GM11168 (cell line): ENCODE results near the gene ZNRF3.
"Not testable (repeated sequence)": the region's sequence is repeated elsewhere in the genome, so short reads cannot be mapped to it uniquely, and the experiment has no call there.

Experiments
- in situ Hi-C: fragments of 300-500 bp; cut with MboI; formaldehyde crosslinking; loops from one replicate; pipeline ENCODE4 v1.12.0; 2022; ENCODE audit warnings: low sequenced_read_pairs; ENCODE audit not compliant: unreplicated experiment

The ZNRF3 gene

DNA sequence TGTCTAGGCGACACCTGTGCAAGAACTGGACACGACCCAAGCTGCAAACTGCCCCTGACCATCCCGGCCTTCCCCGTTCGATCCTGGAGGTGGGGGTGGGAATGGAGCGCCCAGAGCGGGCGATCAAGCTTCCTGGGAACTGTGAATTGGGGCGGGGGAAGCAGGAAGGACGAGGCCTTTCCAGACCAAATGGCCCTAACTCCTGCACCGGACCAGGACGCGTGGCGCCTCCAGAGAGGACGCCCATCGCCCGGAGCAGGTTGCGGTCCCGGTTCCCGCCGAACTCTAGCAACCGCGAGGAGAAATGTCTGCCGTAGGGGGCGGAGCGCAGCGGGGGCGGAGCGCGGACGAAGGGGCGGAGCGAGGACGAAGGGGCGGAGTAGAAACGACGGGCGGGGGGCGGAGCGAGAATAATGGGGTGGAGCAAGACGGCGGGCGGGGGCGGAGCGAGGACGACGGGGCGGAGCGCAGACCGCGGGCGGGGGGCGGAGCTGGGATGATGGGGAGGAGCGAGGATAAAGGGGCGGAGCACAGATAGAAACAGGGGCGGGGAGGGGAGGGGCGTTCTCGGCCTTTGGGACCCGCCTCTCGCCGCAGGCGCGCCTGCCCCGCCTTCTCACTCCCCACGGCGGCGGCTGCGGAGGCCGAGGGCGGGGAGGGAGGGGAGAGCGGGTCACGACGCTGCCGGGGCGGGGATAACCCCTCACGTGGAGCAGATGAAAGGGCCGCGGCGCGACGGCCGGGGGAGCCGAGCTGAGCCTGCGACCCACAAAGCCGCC, at the start of gene ZNRF3:
Gene ZNRF3, plus strand, starts transcription at position 695 of the 779 bp plus-strand sequence. CDS start 195 bp downstream, outside the sequence.
- in situ Hi-C loops, result no loop called here

DNA sequence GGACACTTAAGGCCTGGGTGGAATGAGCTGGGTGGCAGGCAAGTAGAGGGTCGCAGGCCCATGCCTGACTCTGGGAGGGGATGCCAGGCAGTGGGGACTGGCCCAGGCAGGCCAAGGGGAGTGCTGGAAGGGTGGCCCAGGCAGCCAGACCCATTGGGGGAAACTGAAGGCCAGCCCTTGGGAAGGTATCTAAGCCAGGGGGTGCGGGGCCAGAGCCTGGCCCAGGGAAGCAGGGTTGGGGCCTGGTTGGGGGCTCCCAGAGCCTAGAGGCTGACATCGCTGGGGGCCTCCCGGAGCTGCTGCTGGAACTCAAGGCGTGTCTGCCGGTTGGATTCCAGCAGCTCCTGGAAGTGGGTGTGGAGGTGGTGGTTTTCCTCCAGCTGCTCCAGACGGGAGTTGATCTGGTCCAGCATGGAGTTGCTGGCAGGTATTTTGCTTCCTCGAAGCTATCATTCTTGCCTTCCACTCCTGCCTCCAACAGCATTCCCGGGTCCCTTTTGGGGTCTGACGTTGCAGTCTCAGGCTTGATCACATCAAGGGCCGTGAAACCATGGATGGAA, 47.7 kb upstream of the ZNRF3 start:
- in situ Hi-C loops, result loop anchor here (5.0 to 25.0 kb wide), 3 partner anchors 51 to 773 kb away; no protein-coding TSS in a partner anchor

DNA sequence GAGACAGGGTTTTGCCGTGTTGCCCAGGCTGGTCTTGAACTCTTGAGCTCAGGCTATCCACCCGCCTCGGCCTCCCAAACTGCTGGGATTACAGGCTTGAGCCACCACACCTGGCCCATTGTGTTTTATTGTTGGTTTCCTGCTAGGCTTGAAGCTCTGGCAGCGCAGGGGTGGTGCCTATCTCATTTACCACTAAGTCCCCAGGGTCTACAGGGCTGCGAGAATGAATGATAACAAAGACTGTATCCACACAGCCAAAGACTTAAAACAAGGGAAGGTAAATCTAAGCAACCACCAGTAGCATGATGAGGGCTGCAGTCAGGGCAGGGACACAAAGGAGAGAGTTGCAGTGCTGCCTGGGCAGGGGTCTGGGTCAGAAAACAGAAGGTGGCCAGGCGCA, 45.7 kb upstream of the ZNRF3 start:
- in situ Hi-C loops, result loop anchor here (5.0 to 25.0 kb wide), 3 partner anchors 53 to 775 kb away; no protein-coding TSS in a partner anchor

DNA sequence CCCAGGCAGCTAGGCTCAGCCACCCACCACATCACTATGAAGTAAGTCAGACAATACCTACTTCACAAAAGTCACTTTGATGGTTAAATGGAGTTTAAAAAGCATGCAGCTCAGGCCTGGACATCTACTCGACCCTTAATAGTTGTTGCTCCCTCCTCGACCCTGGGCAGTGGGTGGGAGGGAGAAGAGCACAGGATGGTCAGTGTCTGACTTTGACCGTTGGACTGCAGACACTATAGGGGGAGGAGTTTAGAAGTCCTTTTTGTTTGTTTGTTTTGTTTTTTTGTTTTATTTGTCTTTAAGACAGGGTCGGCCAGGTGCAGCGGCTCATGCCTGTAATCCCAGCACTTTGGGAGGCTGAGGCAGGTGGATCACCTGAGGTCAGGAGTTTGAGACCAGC, 44.4 kb upstream of the ZNRF3 start:
- in situ Hi-C loops, result loop anchor here (5.0 to 25.0 kb wide), 3 partner anchors 54 to 777 kb away; no protein-coding TSS in a partner anchor

DNA sequence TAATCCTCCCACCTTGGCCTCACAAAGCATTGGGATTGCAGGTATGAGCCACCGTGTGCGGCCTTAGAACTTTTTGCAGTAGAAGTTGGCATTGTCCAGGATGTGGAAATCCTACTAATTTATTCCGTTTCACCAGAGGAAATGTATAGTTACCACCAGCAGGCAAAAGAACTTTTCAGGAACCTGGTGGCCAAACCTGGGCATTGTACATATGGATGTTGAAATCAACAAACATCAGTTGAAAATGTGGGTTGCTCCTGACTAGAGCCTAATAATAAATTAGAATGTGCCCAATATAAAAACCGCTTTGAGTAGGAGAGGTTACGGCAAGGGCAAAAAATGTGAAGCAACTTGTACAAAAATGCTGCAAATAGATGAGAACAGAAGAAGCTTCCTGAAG, 42.3 kb upstream of the ZNRF3 start:
- in situ Hi-C loops, result loop anchor here (25.0 kb wide), 1 partner anchor 779 kb away; no protein-coding TSS in a partner anchor

DNA sequence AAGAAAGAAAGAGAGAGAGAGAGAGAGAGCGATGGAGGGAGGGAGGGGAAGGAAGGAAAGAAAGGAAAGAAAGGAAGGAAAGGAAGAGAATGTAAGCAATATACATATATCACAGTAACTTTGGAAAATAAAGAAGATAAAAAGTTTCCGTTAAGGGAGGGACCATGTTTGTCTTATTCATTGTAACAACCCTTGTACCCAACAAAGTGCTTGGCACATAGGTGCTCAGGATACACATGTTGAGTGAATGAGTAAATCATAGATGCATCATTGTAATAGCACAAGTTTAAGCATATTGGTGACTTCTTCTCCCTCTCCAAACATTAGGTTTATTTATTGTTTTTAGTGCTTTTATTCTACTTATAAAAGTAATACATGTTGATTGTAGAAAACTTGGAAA, 39.7 kb upstream of the ZNRF3 start:
- in situ Hi-C loops, result loop anchor here (25.0 kb wide), 1 partner anchor 781 kb away; no protein-coding TSS in a partner anchor

DNA sequence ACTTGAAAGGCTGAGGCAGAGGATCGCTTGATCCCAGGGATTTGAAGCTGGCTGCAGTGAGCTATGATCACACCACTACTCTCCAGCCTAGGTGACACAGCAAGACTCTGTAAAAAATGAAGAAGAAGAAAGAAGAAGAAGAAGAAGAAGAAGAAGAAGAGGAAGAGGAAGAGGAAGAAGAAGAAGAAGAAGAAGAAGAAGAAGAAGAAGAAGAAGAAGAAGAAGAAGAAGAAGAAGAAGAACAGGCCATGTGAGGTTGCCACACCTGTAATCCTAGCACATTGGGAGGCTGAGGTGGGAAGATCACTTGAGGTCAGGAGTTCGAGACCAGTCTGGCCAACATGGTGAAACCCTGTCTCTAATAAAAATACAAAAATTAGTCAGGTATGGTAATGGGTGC, 39.1 kb upstream of the ZNRF3 start:
- in situ Hi-C loops, result loop anchor here (25.0 kb wide), 1 partner anchor 782 kb away; no protein-coding TSS in a partner anchor

DNA sequence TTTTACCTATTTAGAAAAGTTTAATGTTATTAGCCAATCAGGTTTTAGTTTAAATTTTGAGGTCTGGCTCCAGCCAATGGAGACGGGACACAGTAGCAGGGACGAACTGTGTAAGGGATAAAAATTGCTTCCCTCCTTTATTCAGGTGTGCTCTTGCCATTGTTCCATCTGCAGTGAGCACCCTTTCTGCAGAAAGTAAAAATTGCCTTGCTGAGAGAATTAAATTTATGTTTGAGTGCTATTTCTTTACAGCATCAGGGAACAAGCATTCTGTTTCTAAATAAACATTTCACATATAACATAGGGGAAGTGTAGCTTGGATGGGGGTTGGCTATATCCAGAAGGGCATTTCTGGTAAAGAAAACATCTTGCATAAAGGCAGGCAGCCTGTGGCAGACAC, 36.4 kb upstream of the ZNRF3 start:
- in situ Hi-C loops, result loop anchor here (25.0 kb wide), 1 partner anchor 785 kb away; no protein-coding TSS in a partner anchor

DNA sequence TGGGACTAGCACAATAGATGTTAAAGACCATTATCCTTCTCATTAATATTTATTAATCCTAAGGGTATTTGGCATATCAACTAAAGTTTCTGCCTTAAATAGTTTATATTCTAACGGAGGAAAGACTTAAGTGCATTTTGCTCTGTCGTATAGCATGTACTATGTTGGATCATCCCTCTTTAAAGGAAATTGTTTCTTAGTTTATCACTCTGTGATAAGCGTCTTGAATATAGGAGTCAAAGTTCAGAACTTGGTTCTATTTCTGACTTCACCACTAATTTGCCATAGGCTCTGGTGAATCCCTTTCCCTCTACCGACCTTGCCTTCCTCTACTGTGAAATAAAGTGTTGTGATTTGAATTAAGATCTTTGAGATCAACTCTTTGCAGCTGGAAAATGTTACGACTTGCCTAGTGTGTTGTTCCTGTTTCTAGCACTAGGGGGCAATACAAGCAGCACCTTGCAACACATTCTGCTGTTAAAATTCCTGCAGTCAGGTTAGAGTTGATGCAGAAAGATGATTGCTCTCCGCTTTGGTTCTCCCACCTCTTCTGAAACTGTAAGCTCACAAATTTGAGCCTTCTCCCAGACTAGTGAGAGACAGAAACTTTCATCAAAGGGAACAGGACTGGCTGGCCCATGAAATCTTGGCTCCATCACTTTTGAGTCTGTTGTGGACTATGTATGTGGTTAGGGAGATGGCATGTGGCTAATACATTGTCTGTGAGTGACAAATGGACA, 27.8 kb upstream of the ZNRF3 start:
- in situ Hi-C loops, result no loop called here

DNA sequence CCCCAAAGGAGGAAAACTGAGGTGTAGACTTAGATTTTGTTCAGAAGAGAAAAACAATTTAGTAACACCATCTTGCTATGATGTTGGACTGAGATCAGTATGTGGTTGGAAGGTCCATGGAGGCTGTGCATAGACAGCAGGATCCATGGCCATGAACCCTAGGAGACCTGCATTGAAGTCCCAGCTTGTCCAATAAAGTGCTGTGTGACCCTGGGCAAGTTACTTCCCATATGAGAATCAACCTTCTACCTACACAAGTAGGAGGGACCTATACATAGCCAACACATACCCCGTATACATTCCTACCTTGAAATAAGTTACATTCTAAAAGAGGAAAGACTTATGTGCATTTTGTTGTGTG, 27.3 kb upstream of the ZNRF3 start:
- in situ Hi-C loops, result no loop called here

DNA sequence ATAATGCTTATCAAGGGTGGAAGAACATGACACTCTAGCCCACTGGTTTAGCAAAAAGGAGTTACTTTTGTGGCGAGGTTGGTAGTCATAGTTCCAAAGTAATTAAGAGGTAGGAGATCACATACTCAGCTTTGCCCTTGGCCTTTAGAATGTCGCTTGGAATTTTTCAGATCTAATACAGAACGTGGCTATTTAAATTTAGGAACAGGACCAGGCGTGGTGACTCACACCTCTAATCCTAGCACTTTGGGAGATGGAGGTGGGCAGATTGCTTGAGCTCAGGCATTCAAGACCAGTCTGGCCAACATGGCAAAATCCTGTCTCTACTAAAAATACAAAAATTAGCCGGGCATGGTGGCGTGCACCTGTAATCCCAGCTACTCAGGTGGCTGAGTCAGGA, 26.1 kb upstream of the ZNRF3 start:
- in situ Hi-C loops, result no loop called here

DNA sequence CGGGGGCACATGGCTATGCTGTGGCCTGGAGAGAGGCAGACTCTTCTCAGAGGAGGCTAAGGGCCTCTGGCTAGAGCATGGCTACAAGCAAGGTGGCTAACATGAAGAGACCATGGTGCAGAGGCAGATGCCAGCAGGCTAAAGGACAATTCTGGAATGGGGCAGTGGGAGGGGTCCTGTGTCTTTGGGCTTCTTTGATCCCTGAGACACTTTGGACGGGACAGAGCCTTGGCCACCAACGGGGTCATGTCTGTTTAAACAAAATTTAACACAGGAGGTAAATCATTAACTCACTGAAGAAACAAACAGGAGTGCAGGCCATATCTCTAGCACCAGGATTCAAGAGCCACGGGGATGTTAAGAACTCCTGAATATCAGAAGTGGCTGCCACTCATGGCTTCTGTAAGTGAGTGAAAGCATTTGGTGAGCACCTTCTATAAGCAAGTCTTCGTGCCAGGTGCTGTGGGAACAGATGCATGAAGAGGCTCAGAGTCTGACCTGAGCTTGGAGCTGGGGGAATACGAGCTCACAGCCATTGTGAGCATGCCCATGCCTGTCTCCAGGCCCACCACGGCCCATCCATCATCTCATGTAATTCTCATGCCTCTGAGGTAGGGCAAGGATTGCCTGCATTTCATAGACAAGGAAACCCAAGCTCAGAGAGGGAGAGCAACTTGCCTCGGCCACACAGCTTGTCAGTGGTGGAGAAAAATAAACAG, 18.3 kb upstream of the ZNRF3 start:
- in situ Hi-C loops, result no loop called here

DNA sequence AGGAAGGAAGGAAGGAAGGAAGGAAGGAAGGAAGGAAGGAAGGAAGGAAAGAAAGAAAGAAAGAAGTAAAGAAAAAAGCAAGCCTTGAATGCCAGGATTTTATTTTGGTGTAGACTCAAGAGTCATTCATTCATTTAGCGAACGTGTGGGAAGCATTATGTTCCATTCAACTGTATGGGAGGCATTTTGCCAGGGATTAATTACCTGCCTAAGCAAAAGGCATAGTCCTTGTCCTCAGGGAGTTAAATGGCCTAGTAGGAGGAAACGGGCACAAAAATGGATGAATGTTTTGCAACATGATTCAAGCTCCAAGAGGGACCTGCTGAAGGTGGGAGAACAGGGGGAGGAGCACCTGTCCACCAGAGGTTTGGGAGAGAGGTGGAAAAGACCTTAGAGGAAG, 16.2 kb upstream of the ZNRF3 start:
- in situ Hi-C loops, result no loop called here

DNA sequence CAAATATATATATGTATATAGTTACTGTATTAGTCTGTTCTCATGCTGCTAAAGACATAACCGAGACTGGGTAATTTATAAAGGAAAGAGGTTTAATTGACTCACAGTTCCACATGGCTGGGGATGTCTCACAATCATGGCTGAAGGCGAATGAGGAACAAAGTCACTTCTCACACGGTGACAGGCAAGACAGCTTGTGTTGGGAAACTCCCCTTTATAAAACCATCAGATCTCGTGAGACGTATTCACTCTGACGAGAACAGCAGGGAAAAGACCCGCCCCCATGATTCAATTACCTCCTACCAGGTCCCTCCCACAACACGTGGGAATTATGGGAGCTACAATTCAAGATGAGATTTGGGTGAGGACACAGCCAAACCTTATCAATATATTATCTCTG, 15.0 kb upstream of the ZNRF3 start:
- in situ Hi-C loops, result not testable (repeated sequence)

DNA sequence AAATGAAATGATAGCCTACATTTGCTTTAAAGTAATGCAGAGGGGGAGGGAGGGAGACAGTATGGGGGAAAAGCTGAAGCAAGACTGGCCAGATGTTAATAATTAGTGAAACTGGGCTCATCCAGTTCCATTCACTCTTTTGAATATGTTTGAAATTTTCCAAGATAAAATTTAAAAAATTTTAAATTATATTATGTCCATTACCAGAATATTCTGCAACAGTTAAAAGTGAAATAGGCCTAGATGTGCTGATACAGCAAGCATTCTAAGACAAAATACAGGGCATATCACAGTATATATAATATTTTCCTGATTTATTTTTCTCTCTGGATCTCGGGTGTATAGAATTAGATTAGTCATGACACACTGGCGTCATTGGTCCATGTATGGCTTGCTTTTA, 13.6 kb upstream of the ZNRF3 start:
- in situ Hi-C loops, result no loop called here

DNA sequence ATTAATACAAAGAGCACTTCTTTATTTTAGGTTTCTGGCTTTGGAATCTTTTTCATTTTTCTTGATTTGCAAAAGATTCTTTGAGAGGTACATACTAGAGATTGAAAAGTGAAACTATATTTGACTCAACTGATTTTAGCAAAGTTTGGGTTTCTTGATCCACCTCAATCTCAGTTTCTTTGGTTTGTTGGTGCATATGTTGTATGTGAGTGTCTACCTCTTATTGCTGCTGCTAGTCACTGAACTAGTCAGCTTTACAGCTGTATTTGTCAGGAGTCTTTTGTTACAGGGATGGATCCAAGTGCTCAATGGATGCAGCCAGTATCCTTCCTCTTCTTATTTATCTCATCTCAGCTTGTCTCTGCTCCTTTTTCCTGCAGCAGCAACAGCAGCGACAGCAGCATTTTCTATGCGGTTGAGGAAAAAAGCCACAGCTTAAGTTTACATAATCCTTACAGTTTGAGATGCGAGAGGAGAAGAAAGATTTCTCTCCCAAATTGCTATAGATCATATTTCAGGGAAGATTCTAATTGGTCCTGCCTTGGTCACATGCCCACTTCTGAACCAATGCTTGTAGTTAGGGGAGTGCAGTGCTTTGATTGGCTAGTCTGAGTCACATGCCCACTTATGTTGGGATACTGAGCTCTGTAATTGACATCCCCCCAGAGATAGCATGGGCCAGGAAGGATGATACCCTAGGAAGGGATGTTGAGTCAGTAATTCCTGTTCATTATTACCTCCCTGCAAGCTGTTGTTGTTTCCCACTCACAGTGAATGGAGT, 10.0 kb upstream of the ZNRF3 start:
- in situ Hi-C loops, result no loop called here

DNA sequence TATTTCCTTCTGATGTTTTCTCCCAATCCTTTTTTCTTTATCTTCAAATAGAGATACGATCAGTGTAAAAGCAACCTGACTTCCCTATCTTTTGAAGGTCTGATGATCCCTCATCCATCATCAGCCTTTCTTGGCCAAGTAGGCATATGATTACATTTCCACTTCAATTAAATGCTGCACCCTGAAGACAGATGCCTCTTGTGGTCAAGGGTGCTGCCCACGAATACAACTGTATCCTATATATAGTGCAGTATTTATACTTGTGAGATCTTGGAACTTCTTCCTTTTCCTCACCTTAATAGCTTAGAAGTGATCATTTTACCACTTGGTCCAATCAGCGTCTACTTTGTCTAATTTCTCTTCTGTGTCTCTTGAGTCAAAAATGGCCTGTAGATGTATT, 9.3 kb upstream of the ZNRF3 start:
- in situ Hi-C loops, result no loop called here

DNA sequence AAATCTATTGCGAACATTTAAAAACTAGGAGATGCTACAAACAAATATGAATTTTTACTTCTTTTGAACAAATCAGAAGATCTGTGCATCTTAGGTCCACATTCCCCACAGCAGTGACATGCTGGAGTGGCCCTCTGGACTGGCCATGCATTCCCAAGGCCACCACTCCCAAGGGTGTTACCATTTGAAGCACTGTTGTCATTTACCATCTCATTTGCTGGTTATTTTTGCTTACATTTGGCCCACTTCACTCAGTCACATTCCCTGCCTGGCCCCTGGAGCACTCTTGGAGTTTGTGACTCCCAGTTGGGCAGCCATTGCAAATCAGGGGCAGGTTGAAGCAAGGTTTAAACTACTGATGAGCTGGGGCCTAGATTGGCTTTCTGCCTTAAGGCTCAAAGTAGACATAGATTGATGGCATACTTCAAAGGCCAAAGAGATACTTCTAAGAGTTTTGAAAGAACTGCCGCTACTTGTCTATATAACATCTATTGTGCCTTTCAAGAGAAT, 8.5 kb upstream of the ZNRF3 start:
- in situ Hi-C loops, result no loop called here

DNA sequence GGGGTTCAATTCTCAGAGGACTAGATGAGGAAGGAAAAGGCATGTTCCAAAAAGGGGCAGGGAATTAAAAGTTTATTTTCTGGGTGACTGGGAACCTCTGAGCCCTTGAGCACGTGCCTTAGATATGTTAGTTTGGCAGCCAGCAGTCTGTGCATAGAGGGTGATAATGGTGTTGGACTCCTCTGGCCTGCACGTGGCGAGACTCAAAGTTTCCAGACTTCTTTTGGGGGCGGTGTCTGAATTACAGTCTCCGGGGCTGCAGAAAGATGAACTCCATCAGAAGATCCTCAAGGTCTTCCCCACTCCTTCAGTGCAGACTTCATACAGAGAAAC, 861 bp upstream of the ZNRF3 start:
- in situ Hi-C loops, result no loop called here

DNA sequence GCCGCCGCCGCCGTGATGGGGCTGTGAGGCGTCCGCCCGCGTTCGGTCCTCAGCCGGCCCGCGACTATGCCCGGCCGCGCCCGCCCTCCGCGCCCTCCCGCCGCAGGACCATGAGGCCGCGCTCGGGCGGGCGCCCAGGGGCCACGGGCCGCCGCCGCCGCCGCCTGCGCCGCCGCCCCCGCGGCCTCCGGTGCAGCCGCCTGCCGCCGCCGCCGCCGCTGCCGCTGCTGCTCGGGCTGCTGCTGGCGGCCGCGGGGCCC, 215 bp downstream of the ZNRF3 start:
- in situ Hi-C loops, result no loop called here
